HS-27A (cell line): ENCODE measurements around the gene NR2F2.

Source experiments
- DNase-seq: peaks from one replicate; pipeline ENCODE4 v3.0.0-alpha.2; 2012; ENCODE audit warnings: low read depth, missing footprints

The NR2F2 gene

DNA sequence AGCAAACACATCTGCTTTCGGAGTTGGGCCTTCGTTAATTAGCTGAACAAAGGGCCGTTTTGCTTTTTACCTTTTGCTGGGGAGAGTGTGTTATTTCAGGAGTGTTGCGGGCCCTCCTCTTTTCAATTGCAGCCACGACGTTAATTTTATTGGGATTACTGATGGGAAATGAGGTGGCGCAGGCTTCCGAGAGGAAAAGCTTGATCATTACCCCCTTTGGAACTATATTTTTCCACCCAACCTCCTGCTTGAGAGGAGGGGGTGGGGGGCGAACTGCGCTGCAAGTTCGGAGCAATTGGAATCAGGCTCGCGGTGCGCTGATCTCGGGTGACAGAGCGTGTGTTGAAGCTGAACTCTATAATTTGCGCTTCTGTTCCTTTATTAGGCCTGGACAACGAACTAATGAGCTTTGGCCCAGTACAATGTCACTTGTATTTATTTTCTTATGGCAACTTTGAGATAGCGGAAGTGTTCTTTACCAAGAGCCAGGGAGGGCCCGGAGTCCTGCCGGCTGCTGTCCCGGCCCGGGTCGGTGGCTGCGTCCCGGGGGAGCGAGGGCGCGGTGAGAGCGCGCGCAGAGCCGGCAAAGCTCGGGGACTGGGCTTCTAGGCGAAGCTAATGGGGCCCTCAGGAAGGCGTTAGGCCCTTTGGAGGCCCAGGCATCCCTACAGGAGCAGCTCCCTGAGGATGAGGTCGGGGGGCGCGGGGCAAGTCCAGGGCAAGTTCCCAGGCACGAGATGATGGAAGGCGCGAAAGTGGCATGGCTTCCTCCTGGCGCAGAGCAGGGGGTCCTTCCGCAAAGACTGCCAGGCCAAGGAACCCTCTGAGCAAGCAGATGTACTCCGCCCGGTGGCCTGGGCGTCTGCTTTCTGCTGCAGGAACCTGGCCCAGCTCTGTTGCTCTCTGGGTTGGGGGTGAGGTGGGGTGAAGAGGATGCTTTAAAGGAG lies 12.9 kb downstream of the NR2F2 start:
- DNase-seq, result no peak

GRCh38 chr15:96344060-96344705 lies 13.7 kb downstream of the NR2F2 start:
- DNase-seq, result no peak

GRCh38 chr15:96344706-96345559 lies 14.4 kb downstream of the NR2F2 start:
- no peak for DNase-seq

GRCh38 chr15:96345560-96346399 lies 15.3 kb downstream of the NR2F2 start:
- no peak for DNase-seq

DNA sequence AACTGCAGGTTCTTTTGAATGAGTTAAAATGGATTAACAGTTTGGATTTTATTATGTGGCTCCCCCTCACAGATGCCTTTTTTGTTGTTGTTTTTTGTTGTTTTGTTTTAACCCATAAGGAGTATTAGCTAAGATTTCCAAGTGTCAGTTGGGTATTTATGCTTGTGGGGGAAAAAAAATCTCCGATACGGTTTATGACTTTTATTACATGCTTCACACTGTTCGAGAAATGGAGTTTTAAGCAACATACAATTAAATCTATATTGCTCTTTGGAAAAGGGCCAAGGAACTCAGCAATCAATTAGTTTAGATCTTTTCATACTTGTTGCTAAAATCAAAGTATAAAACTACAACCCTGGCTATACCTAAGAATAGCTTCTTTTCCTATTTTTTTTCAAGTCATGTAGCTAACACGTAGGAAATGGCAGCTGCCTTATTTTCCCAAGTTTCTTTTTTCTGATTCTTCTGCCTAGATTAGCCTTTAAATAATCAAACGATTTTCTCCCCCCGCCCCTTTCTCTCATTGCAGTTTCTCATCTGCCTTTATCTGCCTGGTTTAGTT lies 16.0 kb downstream of the NR2F2 start:
- DNase-seq, result no peak

DNA sequence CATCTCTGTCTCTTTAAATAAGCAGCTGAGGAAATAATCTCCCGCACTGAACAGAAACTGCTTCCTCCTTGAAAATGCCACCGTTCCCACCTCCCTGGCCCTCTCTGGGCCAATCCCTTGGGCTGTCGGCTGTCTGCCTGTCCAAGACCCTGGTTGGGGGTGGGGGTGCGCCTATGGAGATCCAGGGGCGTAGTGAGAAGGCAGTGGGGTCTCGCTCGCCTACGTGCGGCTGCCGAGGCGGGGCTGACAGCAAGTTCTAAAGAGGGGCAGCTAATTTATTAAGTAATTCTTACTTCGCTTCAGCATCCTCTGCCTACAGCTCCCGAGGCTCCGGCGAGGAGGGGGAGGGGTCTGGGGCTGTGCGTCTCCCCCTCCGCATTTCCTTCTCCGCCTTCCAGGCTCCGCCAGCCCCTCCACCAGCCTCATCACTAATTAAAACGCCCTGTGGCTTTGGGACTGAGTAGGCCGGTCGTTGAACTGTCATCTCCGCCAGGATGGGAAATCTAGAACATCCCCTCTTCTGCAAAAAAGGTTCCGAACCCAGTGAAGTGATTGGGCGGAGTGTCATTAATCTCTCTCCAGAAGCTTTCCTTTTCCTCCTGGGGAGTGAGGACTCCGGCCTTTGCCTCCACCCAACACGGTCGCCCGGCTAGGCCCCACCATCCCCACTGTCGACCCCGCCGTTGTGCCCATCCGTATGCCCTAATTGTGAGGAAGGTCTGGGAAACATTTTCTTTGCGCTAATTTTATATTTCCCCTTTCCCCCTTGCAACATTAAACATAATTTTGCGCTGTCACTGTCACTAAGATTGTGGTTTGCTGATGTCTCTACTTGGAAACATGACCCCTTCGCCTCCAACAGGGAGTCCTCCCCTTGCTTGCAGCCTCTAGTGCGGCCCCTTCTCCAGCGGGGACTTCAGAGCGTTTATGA lies 16.9 kb downstream of the NR2F2 start:
- DNase-seq, result no peak

GRCh38 chr15:96348112-96349027 lies 17.9 kb downstream of the NR2F2 start:
- DNase-seq, result no peak

GRCh38 chr15:96349034-96349856 lies 18.7 kb downstream of the NR2F2 start:
- DNase-seq, result no peak

GRCh38 chr15:96349857-96350720 lies 19.6 kb downstream of the NR2F2 start:
- DNase-seq, result no peak

GRCh38 chr15:96350934-96351724 lies 20.6 kb downstream of the NR2F2 start:
- no peak for DNase-seq

- DNase-seq, result no peak
Measured at GRCh38 chr15:96351761-96352603, 21.5 kb downstream of the NR2F2 start.

DNA sequence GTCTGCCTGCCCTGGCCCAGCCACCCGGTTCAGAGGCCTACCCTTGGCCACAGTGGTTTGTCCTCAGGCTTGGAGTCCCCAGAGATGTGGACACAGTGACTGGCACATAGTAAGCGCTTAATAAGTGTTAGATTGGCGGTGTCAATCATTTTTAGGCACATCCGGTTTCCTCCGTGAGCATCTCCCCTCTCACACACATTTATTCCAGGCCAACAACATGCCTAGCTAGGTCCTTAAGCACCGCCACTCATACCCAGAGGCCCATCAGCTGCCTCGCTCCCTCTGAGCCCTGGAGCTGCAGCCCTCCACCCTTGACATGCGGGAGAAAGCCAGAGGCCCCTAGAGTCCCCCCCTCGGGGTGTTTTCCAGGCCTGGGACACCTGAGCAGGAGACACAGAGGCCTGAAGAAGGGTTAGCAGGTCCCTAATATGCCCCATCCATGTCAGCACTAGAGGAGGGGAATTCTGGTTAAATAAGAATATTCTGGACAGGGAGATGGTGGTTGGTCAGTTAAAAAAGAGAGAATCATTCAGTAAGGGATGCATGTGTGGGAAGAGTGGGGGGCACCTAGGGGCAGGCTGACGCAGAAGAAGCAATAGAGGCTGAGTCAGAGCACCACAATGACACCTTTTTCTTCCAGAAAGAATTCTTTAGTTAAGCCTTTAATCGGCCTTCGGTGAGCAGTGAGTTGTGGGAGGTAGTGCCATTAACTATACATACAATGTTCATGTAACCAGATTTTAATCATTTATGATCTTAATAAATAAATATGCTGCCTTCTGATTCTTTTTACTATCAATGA lies 22.3 kb downstream of the NR2F2 start:
- DNase-seq, result no peak

GRCh38 chr15:96353416-96353929 lies 23.0 kb downstream of the NR2F2 start:
- DNase-seq, result no peak
